IMR-90 (cell line): Measurements from ENCODE around the gene MAN2A2.

Source experiments
- CEBPB ChIP-seq: IDR thresholded peaks from 2 replicates; pipeline ENCODE4 v1.6.1; 2012; ENCODE audit warnings: low read depth, low read length, improper control_type of control experiment
- POLR2A ChIP-seq: IDR thresholded peaks from 2 replicates; pipeline ENCODE4 v1.6.1; 2012; ENCODE audit warnings: mild to moderate bottlenecking, low read depth, low read length
- RAD21 ChIP-seq: IDR thresholded peaks from 2 replicates; pipeline ENCODE4 v1.6.1; 2012; ENCODE audit warnings: low read length, improper control_type of control experiment
- RCOR1 ChIP-seq: IDR thresholded peaks from 2 replicates; pipeline ENCODE4 v1.6.1; 2012; ENCODE audit warnings: mild to moderate bottlenecking, low read length, improper control_type of control experiment; ENCODE audit not compliant: insufficient replicate concordance
- SMC3 ChIP-seq: fragments of 150-350 bp; IDR thresholded peaks from 2 replicates; pipeline ENCODE4 v1.6.1; 2016; ENCODE audit warnings: low read depth, mild to moderate bottlenecking, antibody characterized with exemption, low read length, moderate library complexity
- TF ChIP-seq, protein P1 (sequence below): conservative IDR thresholded peaks from 2 replicates; pipeline ENCODE4 v1.5.1; 2012; ENCODE audit warnings: mild to moderate bottlenecking, low read depth, low read length, improper control_type of control experiment
- TF ChIP-seq, protein P2 (sequence below): fragments of 150-350 bp; IDR thresholded peaks from 2 replicates; pipeline ENCODE4 v1.6.1; 2016; ENCODE audit warnings: low read depth, mild to moderate bottlenecking, low read length, moderate library complexity, borderline replicate concordance
- TF ChIP-seq, protein P3 (sequence below): fragments of 150-350 bp; IDR thresholded peaks from 2 replicates; pipeline ENCODE4 v1.6.1; 2017; ENCODE audit warnings: mild to moderate bottlenecking, antibody characterized with exemption, low read length, low read depth

DNA sequence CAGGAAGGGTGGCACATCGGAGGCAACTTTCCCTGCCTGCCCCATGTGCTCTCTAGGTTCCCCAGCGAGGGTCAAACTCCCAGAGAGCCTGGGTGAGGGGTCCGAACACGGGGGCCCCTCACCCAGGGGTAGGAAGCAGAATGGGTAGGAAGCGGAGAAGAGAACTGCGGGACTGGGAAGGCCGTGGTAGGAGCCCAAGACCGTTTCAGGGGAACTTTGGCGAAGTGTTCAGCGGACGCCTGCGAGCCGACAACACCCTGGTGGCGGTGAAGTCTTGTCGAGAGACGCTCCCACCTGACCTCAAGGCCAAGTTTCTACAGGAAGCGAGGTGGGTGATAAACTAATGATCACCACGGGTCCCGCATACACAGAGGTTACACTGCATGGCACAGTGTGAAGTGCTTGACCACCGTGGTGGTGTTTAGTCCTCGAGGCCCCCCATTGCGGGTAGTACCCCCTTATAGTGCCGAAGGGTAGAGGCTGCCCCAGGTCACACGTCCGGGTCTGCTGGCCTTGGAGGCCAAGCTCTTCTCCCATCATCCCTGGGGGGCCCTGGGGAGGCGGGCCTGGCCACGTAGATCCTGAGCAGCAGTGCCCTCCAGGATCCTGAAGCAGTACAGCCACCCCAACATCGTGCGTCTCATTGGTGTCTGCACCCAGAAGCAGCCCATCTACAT is 10.5 kb upstream of the MAN2A2 start:
- TF ChIP-seq RCOR1 (no peak), RAD21 (no peak), SMC3 (no peak), CEBPB (no peak), POLR2A (no peak)
- TF ChIP-seq, protein P1, sequence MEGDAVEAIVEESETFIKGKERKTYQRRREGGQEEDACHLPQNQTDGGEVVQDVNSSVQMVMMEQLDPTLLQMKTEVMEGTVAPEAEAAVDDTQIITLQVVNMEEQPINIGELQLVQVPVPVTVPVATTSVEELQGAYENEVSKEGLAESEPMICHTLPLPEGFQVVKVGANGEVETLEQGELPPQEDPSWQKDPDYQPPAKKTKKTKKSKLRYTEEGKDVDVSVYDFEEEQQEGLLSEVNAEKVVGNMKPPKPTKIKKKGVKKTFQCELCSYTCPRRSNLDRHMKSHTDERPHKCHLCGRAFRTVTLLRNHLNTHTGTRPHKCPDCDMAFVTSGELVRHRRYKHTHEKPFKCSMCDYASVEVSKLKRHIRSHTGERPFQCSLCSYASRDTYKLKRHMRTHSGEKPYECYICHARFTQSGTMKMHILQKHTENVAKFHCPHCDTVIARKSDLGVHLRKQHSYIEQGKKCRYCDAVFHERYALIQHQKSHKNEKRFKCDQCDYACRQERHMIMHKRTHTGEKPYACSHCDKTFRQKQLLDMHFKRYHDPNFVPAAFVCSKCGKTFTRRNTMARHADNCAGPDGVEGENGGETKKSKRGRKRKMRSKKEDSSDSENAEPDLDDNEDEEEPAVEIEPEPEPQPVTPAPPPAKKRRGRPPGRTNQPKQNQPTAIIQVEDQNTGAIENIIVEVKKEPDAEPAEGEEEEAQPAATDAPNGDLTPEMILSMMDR: no peak
- TF ChIP-seq, protein P2, sequence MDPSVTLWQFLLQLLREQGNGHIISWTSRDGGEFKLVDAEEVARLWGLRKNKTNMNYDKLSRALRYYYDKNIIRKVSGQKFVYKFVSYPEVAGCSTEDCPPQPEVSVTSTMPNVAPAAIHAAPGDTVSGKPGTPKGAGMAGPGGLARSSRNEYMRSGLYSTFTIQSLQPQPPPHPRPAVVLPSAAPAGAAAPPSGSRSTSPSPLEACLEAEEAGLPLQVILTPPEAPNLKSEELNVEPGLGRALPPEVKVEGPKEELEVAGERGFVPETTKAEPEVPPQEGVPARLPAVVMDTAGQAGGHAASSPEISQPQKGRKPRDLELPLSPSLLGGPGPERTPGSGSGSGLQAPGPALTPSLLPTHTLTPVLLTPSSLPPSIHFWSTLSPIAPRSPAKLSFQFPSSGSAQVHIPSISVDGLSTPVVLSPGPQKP: no peak
- TF ChIP-seq, protein P3, sequence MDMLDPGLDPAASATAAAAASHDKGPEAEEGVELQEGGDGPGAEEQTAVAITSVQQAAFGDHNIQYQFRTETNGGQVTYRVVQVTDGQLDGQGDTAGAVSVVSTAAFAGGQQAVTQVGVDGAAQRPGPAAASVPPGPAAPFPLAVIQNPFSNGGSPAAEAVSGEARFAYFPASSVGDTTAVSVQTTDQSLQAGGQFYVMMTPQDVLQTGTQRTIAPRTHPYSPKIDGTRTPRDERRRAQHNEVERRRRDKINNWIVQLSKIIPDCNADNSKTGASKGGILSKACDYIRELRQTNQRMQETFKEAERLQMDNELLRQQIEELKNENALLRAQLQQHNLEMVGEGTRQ: no peak
